HepG2 (cell line): ENCODE results near the gene GIMAP8. TPM values are rescaled to one million over a fixed set of nuclear protein-coding genes. Genes with fewer than 3 reads are reported as not detected.

Experiments used
- CHD2 ChIP-seq: IDR thresholded peaks from 2 replicates; pipeline ENCODE4 v1.6.1; 2011; ENCODE audit warnings: low read depth, low read length, improper control_type of control experiment
- E2F2 ChIP-seq: sonication (generic); formaldehyde crosslinking; IDR thresholded peaks from 2 replicates; pipeline ENCODE4 v1.4.0; 2020; ENCODE audit warnings: missing genetic modification reagents, borderline replicate concordance
- ELF1 ChIP-seq: sonication (generic); formaldehyde crosslinking; IDR thresholded peaks from 2 replicates; pipeline ENCODE4 v1.4.0; 2020; ENCODE audit warnings: missing genetic modification reagents
- ELF3 ChIP-seq: IDR thresholded peaks from 2 replicates; pipeline ENCODE4 v1.6.1; 2016; ENCODE audit warnings: missing genetic modification reagents, missing compliant biosample characterization
- FOXA3 ChIP-seq: IDR thresholded peaks from 2 replicates; pipeline ENCODE4 v1.6.1; 2016; ENCODE audit warnings: missing genetic modification reagents, missing compliant biosample characterization
- KDM5B ChIP-seq: sonication (generic); formaldehyde crosslinking; IDR thresholded peaks from 2 replicates; pipeline ENCODE4 v1.4.0; 2020; ENCODE audit warnings: missing genetic modification reagents, mild to moderate bottlenecking, borderline replicate concordance
- KLF6 ChIP-seq: IDR thresholded peaks from 2 replicates; pipeline ENCODE4 v1.8.0; 2016; ENCODE audit warnings: missing biosample characterization, missing genetic modification reagents
- LRRFIP1 ChIP-seq: sonication (generic); formaldehyde crosslinking; conservative IDR thresholded peaks from 2 replicates; pipeline ENCODE4 v1.4.0; 2020; ENCODE audit warnings: missing genetic modification reagents
- NFYB ChIP-seq: sonication (generic); formaldehyde crosslinking; IDR thresholded peaks from 2 replicates; pipeline ENCODE4 v1.4.0; 2020; ENCODE audit warnings: missing genetic modification reagents
- RAD21 ChIP-seq: fragments of 450-650 bp; formaldehyde crosslinking; IDR thresholded peaks from 2 replicates; pipeline ENCODE4 v1.5.0; 2020; ENCODE audit warnings: mild to moderate bottlenecking
- THAP11 ChIP-seq: IDR thresholded peaks from 2 replicates; pipeline ENCODE4 v1.6.1; 2016; ENCODE audit warnings: missing biosample characterization, missing genetic modification reagents
- ZBTB2 ChIP-seq: sonication (generic); formaldehyde crosslinking; IDR thresholded peaks from 2 replicates; pipeline ENCODE4 v1.8.0; 2022; ENCODE audit warnings: low read depth, missing genetic modification reagents
- ZMAT3 ChIP-seq: sonication (generic); formaldehyde crosslinking; conservative IDR thresholded peaks from 2 replicates; pipeline ENCODE4 v1.7.0; 2021; ENCODE audit warnings: missing genetic modification reagents
- ZMYM4 ChIP-seq: sonication (generic); formaldehyde crosslinking; IDR thresholded peaks from 2 replicates; pipeline ENCODE4 v1.8.1; 2023; ENCODE audit warnings: mild to moderate bottlenecking, missing genetic modification reagents
- ZNF275 ChIP-seq: sonication (generic); formaldehyde crosslinking; IDR thresholded peaks from 2 replicates; pipeline ENCODE4 v1.8.0; 2022; ENCODE audit warnings: missing genetic modification reagents, mild to moderate bottlenecking, inconsistent platforms, borderline replicate concordance
- ZNF746 ChIP-seq: sonication (generic); formaldehyde crosslinking; IDR thresholded peaks from 2 replicates; pipeline ENCODE4 v1.8.0; 2022; ENCODE audit warnings: mild to moderate bottlenecking, missing genetic modification reagents
- ZNF768 ChIP-seq: sonication (generic); formaldehyde crosslinking; IDR thresholded peaks from 2 replicates; pipeline ENCODE4 v1.4.0; 2020; ENCODE audit warnings: missing genetic modification reagents
- polyA plus RNA-seq, 8 experiments: library from polyadenylated mRNA; depleted of rRNA in 3 of 8; stranded (reverse) in 7 of 8; unstranded in 1 of 8; fragments of >200 nt; fragmentation: Illumina TruSeq in 4 of 8; extraction: Trizol in 4 of 8; gene quantifications; 2 replicates each; pipeline versions ENCODE4 v1.2.1 to v1.2.3, GENCODE V29; 2011 to 2016; ENCODE audit warnings: low read depth in 4 of 8, missing spikeins in 1 of 8, mixed read lengths in 1 of 8; ENCODE audit not compliant: insufficient read depth in 1 of 8
- total RNA-seq, 5 experiments: library from RNA; depleted of rRNA; stranded (reverse); fragments of >200 nt; fragmentation: Illumina TruSeq; extraction: Trizol; gene quantifications; 2 replicates each; pipeline ENCODE4 v1.2.3, GENCODE V29; 2016; ENCODE audit warnings: low read depth in 1 of 5
- TF ChIP-seq, protein P1 (sequence below): sonication (generic); formaldehyde crosslinking; IDR thresholded peaks from 2 replicates; pipeline ENCODE4 v1.4.0; 2020; ENCODE audit warnings: mild to moderate bottlenecking, missing genetic modification reagents
- TF ChIP-seq, protein P2 (sequence below): IDR thresholded peaks from 2 replicates; pipeline ENCODE4 v1.6.1; 2016; ENCODE audit warnings: control low read depth
- TF ChIP-seq, protein P3 (sequence below): sonication (generic); formaldehyde crosslinking; IDR thresholded peaks from 2 replicates; pipeline ENCODE4 v1.9.0; 2021; ENCODE audit warnings: missing genetic modification reagents, mild to moderate bottlenecking, borderline replicate concordance

GIMAP8 gene
- total and polyA plus RNA-seq, 2 of the 13 experiments (the other 11 are each of a cell fraction or from before 2014, with no cell fraction given): not detected

- TF ChIP-seq ZNF275 (CRISPR knock-in tag) (no peak), LRRFIP1 (CRISPR knock-in tag) (no peak), CHD2 (no peak), ZNF768 (CRISPR knock-in tag) (peak; percentile 66; the same call in 1 of the 2 replicates), ZMAT3 (CRISPR knock-in tag) (peak; percentile 62; the same call in 1 of the 2 replicates), ELF1 (CRISPR knock-in tag) (peak; percentile 21; the same call in 1 of the 2 replicates), KLF6 (CRISPR knock-in tag) (no peak), ZMYM4 (peak; percentile 81), FOXA3 (CRISPR knock-in tag) (peak; percentile 35; the same call in 1 of the 2 replicates), E2F2 (CRISPR knock-in tag) (no peak), ZNF746 (CRISPR knock-in tag) (peak; percentile 82), THAP11 (CRISPR knock-in tag) (peak; percentile 69), ZBTB2 (CRISPR knock-in tag) (peak; percentile 81), ELF3 (CRISPR knock-in tag) (peak; percentile 76), RAD21 (peak; percentile 55), NFYB (CRISPR knock-in tag) (no peak), KDM5B (CRISPR knock-in tag) (peak; percentile 77; the same call in 1 of the 2 replicates)
- TF ChIP-seq, protein P1, sequence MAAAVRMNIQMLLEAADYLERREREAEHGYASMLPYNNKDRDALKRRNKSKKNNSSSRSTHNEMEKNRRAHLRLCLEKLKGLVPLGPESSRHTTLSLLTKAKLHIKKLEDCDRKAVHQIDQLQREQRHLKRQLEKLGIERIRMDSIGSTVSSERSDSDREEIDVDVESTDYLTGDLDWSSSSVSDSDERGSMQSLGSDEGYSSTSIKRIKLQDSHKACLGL (CRISPR knock-in tag): peak; percentile 55; the same call in 1 of the 2 replicates
- TF ChIP-seq, protein P2, sequence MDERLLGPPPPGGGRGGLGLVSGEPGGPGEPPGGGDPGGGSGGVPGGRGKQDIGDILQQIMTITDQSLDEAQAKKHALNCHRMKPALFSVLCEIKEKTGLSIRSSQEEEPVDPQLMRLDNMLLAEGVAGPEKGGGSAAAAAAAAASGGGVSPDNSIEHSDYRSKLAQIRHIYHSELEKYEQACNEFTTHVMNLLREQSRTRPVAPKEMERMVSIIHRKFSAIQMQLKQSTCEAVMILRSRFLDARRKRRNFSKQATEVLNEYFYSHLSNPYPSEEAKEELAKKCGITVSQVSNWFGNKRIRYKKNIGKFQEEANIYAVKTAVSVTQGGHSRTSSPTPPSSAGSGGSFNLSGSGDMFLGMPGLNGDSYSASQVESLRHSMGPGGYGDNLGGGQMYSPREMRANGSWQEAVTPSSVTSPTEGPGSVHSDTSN: no peak
- TF ChIP-seq, protein P3, sequence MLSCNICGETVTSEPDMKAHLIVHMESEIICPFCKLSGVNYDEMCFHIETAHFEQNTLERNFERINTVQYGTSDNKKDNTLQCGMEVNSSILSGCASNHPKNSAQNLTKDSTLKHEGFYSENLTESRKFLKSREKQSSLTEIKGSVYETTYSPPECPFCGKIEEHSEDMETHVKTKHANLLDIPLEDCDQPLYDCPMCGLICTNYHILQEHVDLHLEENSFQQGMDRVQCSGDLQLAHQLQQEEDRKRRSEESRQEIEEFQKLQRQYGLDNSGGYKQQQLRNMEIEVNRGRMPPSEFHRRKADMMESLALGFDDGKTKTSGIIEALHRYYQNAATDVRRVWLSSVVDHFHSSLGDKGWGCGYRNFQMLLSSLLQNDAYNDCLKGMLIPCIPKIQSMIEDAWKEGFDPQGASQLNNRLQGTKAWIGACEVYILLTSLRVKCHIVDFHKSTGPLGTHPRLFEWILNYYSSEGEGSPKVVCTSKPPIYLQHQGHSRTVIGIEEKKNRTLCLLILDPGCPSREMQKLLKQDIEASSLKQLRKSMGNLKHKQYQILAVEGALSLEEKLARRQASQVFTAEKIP (CRISPR knock-in tag): no peak
Measured at GRCh38 chr7:150404805-150405583, 45.4 kb upstream of the GIMAP8 start (continued).
